HepG2 (cell line): ENCODE results near the gene CARMIL3. TPM values are rescaled to one million over a fixed set of nuclear protein-coding genes. Genes with fewer than 3 reads are reported as not detected.

Source experiments
- ARHGAP35 ChIP-seq: sonication (generic); formaldehyde crosslinking; IDR thresholded peaks from 2 replicates; pipeline ENCODE4 v1.9.0; 2022; ENCODE audit warnings: mild to moderate bottlenecking, inconsistent platforms, moderate library complexity, missing genetic modification reagents, borderline replicate concordance
- ATRX ChIP-seq: sonication (generic); formaldehyde crosslinking; IDR thresholded peaks from 2 replicates; pipeline ENCODE4 v1.4.0; 2020; ENCODE audit warnings: missing genetic modification reagents, borderline replicate concordance
- DPF2 ChIP-seq: sonication (generic); formaldehyde crosslinking; IDR thresholded peaks from 2 replicates; pipeline ENCODE4 v1.4.0; 2020; ENCODE audit warnings: mild to moderate bottlenecking, low read depth, missing genetic modification reagents, borderline replicate concordance
- IKZF5 ChIP-seq: IDR thresholded peaks from 2 replicates; pipeline ENCODE4 v1.6.1; 2018; ENCODE audit warnings: missing genetic modification reagents, mild to moderate bottlenecking, missing compliant biosample characterization
- KDM5B ChIP-seq: sonication (generic); formaldehyde crosslinking; IDR thresholded peaks from 2 replicates; pipeline ENCODE4 v1.4.0; 2020; ENCODE audit warnings: missing genetic modification reagents, mild to moderate bottlenecking, borderline replicate concordance
- MTERF4 ChIP-seq: sonication (generic); formaldehyde crosslinking; IDR thresholded peaks from 2 replicates; pipeline ENCODE4 v1.8.0; 2023; ENCODE audit warnings: mild to moderate bottlenecking, missing genetic modification reagents
- SNAPC2 ChIP-seq: sonication (generic); formaldehyde crosslinking; IDR thresholded peaks from 2 replicates; pipeline ENCODE4 v1.8.1; 2022; ENCODE audit warnings: mild to moderate bottlenecking, missing genetic modification reagents
- ZBTB38 ChIP-seq: sonication (generic); formaldehyde crosslinking; IDR thresholded peaks from 2 replicates; pipeline ENCODE4 v1.5.1; 2020; ENCODE audit warnings: mild to moderate bottlenecking, missing genetic modification reagents
- ZBTB40 ChIP-seq, 2 experiments: fragments of 450-650 bp in 1 of 2; sonication (generic) in 1 of 2; formaldehyde crosslinking in 1 of 2; IDR thresholded peaks; 2 replicates each; pipeline versions ENCODE4 v1.6.1 to v1.8.0; 2016 to 2022; ENCODE audit warnings: antibody characterized with exemption in 1 of 2, mild to moderate bottlenecking in 1 of 2, missing genetic modification reagents in 1 of 2
- ZFP36 ChIP-seq: fragments of 150-350 bp; IDR thresholded peaks from 2 replicates; pipeline ENCODE4 v1.6.1; 2018; ENCODE audit warnings: borderline replicate concordance, low read length, low read depth; ENCODE audit not compliant: partially characterized antibody
- ZNF224 ChIP-seq: sonication (generic); formaldehyde crosslinking; IDR thresholded peaks from 2 replicates; pipeline ENCODE4 v1.5.0; 2020; ENCODE audit warnings: mild to moderate bottlenecking, missing genetic modification reagents
- ZNF354B ChIP-seq: sonication (generic); formaldehyde crosslinking; IDR thresholded peaks from 2 replicates; pipeline ENCODE4 v1.8.0; 2022; ENCODE audit warnings: mild to moderate bottlenecking, missing genetic modification reagents
- ZNF510 ChIP-seq: sonication (generic); formaldehyde crosslinking; IDR thresholded peaks from 2 replicates; pipeline ENCODE4 v1.4.0; 2020; ENCODE audit warnings: low read depth, mild to moderate bottlenecking, missing genetic modification reagents
- ZNF709 ChIP-seq: sonication (generic); formaldehyde crosslinking; IDR thresholded peaks from 2 replicates; pipeline ENCODE4 v1.5.0; 2020; ENCODE audit warnings: mild to moderate bottlenecking, missing genetic modification reagents
- ZNF770 ChIP-seq: sonication (generic); formaldehyde crosslinking; IDR thresholded peaks from 2 replicates; pipeline ENCODE4 v1.5.0; 2020; ENCODE audit warnings: mild to moderate bottlenecking, missing genetic modification reagents
- polyA plus RNA-seq, 8 experiments: library from polyadenylated mRNA; depleted of rRNA in 3 of 8; stranded (reverse) in 7 of 8; unstranded in 1 of 8; fragments of >200 nt; fragmentation: Illumina TruSeq in 4 of 8; extraction: Trizol in 4 of 8; gene quantifications; 2 replicates each; pipeline versions ENCODE4 v1.2.1 to v1.2.3, GENCODE V29; 2011 to 2016; ENCODE audit warnings: low read depth in 4 of 8, missing spikeins in 1 of 8, mixed read lengths in 1 of 8; ENCODE audit not compliant: insufficient read depth in 1 of 8
- total RNA-seq, 5 experiments: library from RNA; depleted of rRNA; stranded (reverse); fragments of >200 nt; fragmentation: Illumina TruSeq; extraction: Trizol; gene quantifications; 2 replicates each; pipeline ENCODE4 v1.2.3, GENCODE V29; 2016; ENCODE audit warnings: low read depth in 1 of 5

Gene CARMIL3
- total and polyA plus RNA-seq, 2 of the 13 experiments (the other 11 are each of a cell fraction or from before 2014, with no cell fraction given), result 0.27 to 0.55 TPM

- TF ChIP-seq ATRX (CRISPR knock-in tag), result 0 out of 2 replicates have a peak, but pooled peaks have one; percentile 41
- 0 out of 2 replicates have a peak, but pooled peaks have one; percentile 26 for TF ChIP-seq SNAPC2
- TF ChIP-seq ZNF224, result no peak
- TF ChIP-seq ZNF354B (CRISPR knock-in tag), result peak; percentile 89; the same call in 1 of the 2 replicates
- TF ChIP-seq IKZF5 (CRISPR knock-in tag), result peak; percentile 52; the same call in 1 of the 2 replicates
- 0 out of 2 replicates have a peak, but pooled peaks have one; percentile 72 for TF ChIP-seq ZNF510 (CRISPR knock-in tag)
- peak; percentile 50; the same call in 1 of the 2 replicates for TF ChIP-seq MTERF4 (CRISPR knock-in tag)
- TF ChIP-seq ZNF709 (CRISPR knock-in tag), result 0 out of 2 replicates have a peak, but pooled peaks have one; percentile 86
- peak; percentile 53; the same call in 1 of the 2 replicates for TF ChIP-seq DPF2 (CRISPR knock-in tag)
- no peak for TF ChIP-seq ARHGAP35 (CRISPR knock-in tag)
- peak; percentile 91 for TF ChIP-seq ZBTB38 (CRISPR knock-in tag)
- TF ChIP-seq ZBTB40 (IDR thresholded peaks at IDR 0.05), result no peak
- TF ChIP-seq ZBTB40 (CRISPR knock-in tag; IDR thresholded peaks at IDR 0.05), result no peak
- TF ChIP-seq KDM5B (CRISPR knock-in tag), result no peak
- no peak for TF ChIP-seq ZNF770
- TF ChIP-seq ZFP36, result no peak
Observed at GRCh38 chr14:24051176-24051788, 527 bp upstream of the CARMIL3 start (continued).
